ENCODE data around the gene NR1H4.

Gene NR1H4

GRCh38 chr12:100433701-100434100, 40.0 kb upstream of the NR1H4 start:
- no peak overlapping the region for H2BK15ac ChIP-seq (ENCODE audit: low read depth, poor library complexity, severe bottlenecking)
- no peak overlapping the region for H3K14ac ChIP-seq (ENCODE audit: low read length in 2 of 2)
- H2BK120ac ChIP-seq (ENCODE audit: low read depth, low read length), result no peak overlapping the region
- no peak overlapping the region for H4K8ac ChIP-seq (ENCODE audit: low read length)
- no peak overlapping the region for H3K27ac ChIP-seq (ENCODE audit: low read length, poor library complexity, severe bottlenecking)
- H2BK5ac ChIP-seq (ENCODE audit: low read depth, low read length, poor library complexity, severe bottlenecking), result no peak overlapping the region
- no peaks in the 10 kb centered on the region for H3K9me3 ChIP-seq (ENCODE audit: control insufficient read depth, low read length)
- no peak overlapping the region for H3K23ac ChIP-seq (ENCODE audit: low read length in 2 of 2)
- H3K79me1 ChIP-seq (replicated peaks; ENCODE audit: low read length, poor library complexity, severe bottlenecking), result no peaks in the 10 kb centered on the region
- H3K18ac ChIP-seq (ENCODE audit: low read depth in 1 of 2, low read length in 2 of 2), result no peak overlapping the region
- H3K4me3 ChIP-seq (ENCODE audit: insufficient read depth in 1 of 2, low read depth in 1 of 2, low read length in 2 of 2), result no peak overlapping the region
- no peaks in the 10 kb centered on the region for H3K4me1 ChIP-seq (ENCODE audit: control insufficient read depth, insufficient read depth, low read depth, low read length)
- DNase-seq, result no peak
- H2BK12ac ChIP-seq (ENCODE audit: low read length in 2 of 2), result no peak overlapping the region
- H3K4me2 ChIP-seq (ENCODE audit: low read length, poor library complexity, severe bottlenecking), result no peak overlapping the region
- no peak overlapping the region for H3K9ac ChIP-seq (ENCODE audit: low read length)
- no peaks in the 10 kb centered on the region for H3K27me3 ChIP-seq (ENCODE audit: control insufficient read depth in 1 of 2, insufficient read depth in 1 of 2, low read length in 2 of 2)
- WGBS, result 63% methylated on average over 2 of the region's 2 CpGs
- no peak overlapping the region for H2AFZ ChIP-seq (ENCODE audit: low read depth, low read length)
- H4K91ac ChIP-seq (ENCODE audit: low read length), result no peak overlapping the region
- no peak overlapping the region for H3K4ac ChIP-seq (ENCODE audit: low read depth in 1 of 2, low read length in 2 of 2)
- H2AK5ac ChIP-seq (ENCODE audit: low read length, severe bottlenecking), result no peak overlapping the region
- no peaks in the 10 kb centered on the region for H3K36me3 ChIP-seq (ENCODE audit: control insufficient read depth in 1 of 2, insufficient read depth in 2 of 2, low read depth in 1 of 2, low read length in 2 of 2)

- H2AK5ac ChIP-seq (ENCODE audit: low read length, severe bottlenecking), result no peak overlapping the region
- no peaks in the 10 kb centered on the region for H3K27me3 ChIP-seq (ENCODE audit: control insufficient read depth in 1 of 2, insufficient read depth in 1 of 2, low read length in 2 of 2)
- DNase-seq, result no peak
- no peak overlapping the region for H3K4me2 ChIP-seq (ENCODE audit: low read length, poor library complexity, severe bottlenecking)
- H2AFZ ChIP-seq (ENCODE audit: low read depth, low read length), result no peak overlapping the region
- H3K27ac ChIP-seq (ENCODE audit: low read length, poor library complexity, severe bottlenecking), result no peak overlapping the region
- H2BK12ac ChIP-seq (ENCODE audit: low read length in 2 of 2), result no peak overlapping the region
- no peaks in the 10 kb centered on the region for H3K36me3 ChIP-seq (ENCODE audit: control insufficient read depth in 1 of 2, insufficient read depth in 2 of 2, low read depth in 1 of 2, low read length in 2 of 2)
- no peak overlapping the region for H4K91ac ChIP-seq (ENCODE audit: low read length)
- H3K14ac ChIP-seq (ENCODE audit: low read length in 2 of 2), result no peak overlapping the region
- no peaks in the 10 kb centered on the region for H3K79me1 ChIP-seq (replicated peaks; ENCODE audit: low read length, poor library complexity, severe bottlenecking)
- H3K4me3 ChIP-seq (ENCODE audit: insufficient read depth in 1 of 2, low read depth in 1 of 2, low read length in 2 of 2), result no peak overlapping the region
- no peak overlapping the region for H2BK15ac ChIP-seq (ENCODE audit: low read depth, poor library complexity, severe bottlenecking)
- no peak overlapping the region for H2BK5ac ChIP-seq (ENCODE audit: low read depth, low read length, poor library complexity, severe bottlenecking)
- H4K8ac ChIP-seq (ENCODE audit: low read length), result no peak overlapping the region
- H3K9me3 ChIP-seq (ENCODE audit: control insufficient read depth, low read length), result no peaks in the 10 kb centered on the region
- H2BK120ac ChIP-seq (ENCODE audit: low read depth, low read length), result no peak overlapping the region
- no peak overlapping the region for H3K4ac ChIP-seq (ENCODE audit: low read depth in 1 of 2, low read length in 2 of 2)
- H3K4me1 ChIP-seq (ENCODE audit: control insufficient read depth, insufficient read depth, low read depth, low read length), result no peaks in the 10 kb centered on the region
- H3K18ac ChIP-seq (ENCODE audit: low read depth in 1 of 2, low read length in 2 of 2), result no peak overlapping the region
- no peak overlapping the region for H3K23ac ChIP-seq (ENCODE audit: low read length in 2 of 2)
- H3K9ac ChIP-seq (ENCODE audit: low read length), result no peak overlapping the region
These were observed 39.5 kb upstream of the NR1H4 start for GRCh38 chr12:100434177-100434576.

DNA sequence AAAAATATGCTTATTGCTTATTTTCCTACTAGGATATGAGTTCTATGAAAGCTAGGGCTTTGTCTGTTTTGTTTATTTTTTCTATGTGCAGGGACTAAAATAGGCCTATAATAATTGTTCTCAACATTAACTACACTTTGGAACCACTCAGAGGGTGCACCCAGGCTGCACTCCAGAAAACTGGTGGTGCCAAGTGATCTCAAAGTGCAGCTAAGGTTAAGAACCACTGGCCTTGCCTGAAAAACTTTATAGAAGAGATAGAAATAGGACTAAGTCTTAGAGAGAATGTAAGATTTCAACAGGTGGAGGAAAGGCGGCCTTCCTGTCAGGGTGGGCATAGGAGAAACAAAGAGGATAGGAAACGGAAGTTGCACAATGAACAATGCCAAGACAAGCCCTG, 37.7 kb upstream of the NR1H4 start:
- WGBS, result 55% methylated on average over 2 of the region's 2 CpGs

DNA sequence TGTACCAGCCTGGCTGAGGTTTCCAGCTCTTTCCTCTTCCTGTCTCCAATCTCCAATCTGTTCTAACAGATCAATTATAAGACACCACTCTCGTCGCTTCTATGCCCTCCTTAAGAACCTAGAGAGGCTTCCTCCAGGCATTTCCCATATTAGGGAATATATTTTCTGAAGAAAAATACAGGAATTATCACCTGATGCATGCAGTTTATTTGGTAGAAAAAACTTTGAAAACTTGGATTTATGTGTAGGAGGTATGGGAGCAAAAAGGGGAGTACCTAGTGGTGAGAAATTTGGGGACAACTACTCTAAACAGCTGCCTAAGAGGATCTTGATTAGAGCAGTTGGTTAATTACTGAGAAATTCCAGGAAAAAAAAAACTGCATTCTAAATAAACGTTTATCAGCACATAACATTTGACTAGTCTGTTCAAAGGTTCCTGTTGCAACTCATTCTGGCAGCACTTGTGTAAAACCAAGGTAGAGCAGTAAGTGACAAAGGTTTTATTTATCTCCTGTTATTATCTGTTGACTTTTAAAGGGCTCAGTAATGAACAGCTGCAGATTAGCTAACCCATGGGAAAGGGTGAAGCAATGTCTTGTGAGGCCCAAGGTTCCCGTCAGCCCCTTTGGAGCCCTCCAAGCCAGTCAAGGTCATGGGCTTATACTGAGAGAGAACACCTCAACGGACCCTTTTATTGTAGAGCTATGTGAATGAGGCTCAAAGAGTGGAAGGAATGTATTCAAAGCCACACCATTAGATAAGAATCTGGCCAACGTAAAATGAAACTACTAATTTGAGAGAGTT, 36.4 kb upstream of the NR1H4 start:
- 84% methylated on average over 1 of the region's 6 CpGs for WGBS
- no peak overlapping the region for H2BK120ac ChIP-seq (ENCODE audit: low read depth, low read length)

More for the DNA sequence above, 37.7 kb upstream of the NR1H4 start:
- Histone ChIP-seq H3K14ac (ENCODE audit: low read length in 2 of 2) (no peak overlapping the region), H2BK120ac (ENCODE audit: low read depth, low read length) (no peak overlapping the region), H4K91ac (ENCODE audit: low read length) (no peak overlapping the region), H3K79me1 (replicated peaks; ENCODE audit: low read length, poor library complexity, severe bottlenecking) (no peaks in the 10 kb centered on the region), H3K27ac (ENCODE audit: low read length, poor library complexity, severe bottlenecking) (no peak overlapping the region), H2BK12ac (ENCODE audit: low read length in 2 of 2) (no peak overlapping the region), H4K8ac (ENCODE audit: low read length) (no peak overlapping the region), H2BK5ac (ENCODE audit: low read depth, low read length, poor library complexity, severe bottlenecking) (no peak overlapping the region), H2BK15ac (ENCODE audit: low read depth, poor library complexity, severe bottlenecking) (no peak overlapping the region), H3K23ac (ENCODE audit: low read length in 2 of 2) (no peak overlapping the region), H3K9me3 (ENCODE audit: control insufficient read depth, low read length) (no peaks in the 10 kb centered on the region), H3K36me3 (ENCODE audit: control insufficient read depth in 1 of 2, insufficient read depth in 2 of 2, low read depth in 1 of 2, low read length in 2 of 2) (no peaks in the 10 kb centered on the region), H3K27me3 (ENCODE audit: control insufficient read depth in 1 of 2, insufficient read depth in 1 of 2, low read length in 2 of 2) (peaks cover 0 to 8% of the 10 kb centered on the region in 2 experiments), H3K9ac (ENCODE audit: low read length) (no peak overlapping the region), H3K4me1 (ENCODE audit: control insufficient read depth, insufficient read depth, low read depth, low read length) (no peaks in the 10 kb centered on the region), H2AK5ac (ENCODE audit: low read length, severe bottlenecking) (no peak overlapping the region), H3K4ac (ENCODE audit: low read depth in 1 of 2, low read length in 2 of 2) (no peak overlapping the region), H3K4me3 (ENCODE audit: insufficient read depth in 1 of 2, low read depth in 1 of 2, low read length in 2 of 2) (no peak overlapping the region), H2AFZ (ENCODE audit: low read depth, low read length) (no peak overlapping the region), H3K4me2 (ENCODE audit: low read length, poor library complexity, severe bottlenecking) (no peak overlapping the region), H3K18ac (ENCODE audit: low read depth in 1 of 2, low read length in 2 of 2) (no peak overlapping the region)
- no peak for DNase-seq

More for the DNA sequence above, 36.4 kb upstream of the NR1H4 start:
- Histone ChIP-seq H3K14ac (ENCODE audit: low read length in 2 of 2) (no peak overlapping the region), H3K4ac (ENCODE audit: low read depth in 1 of 2, low read length in 2 of 2) (no peak overlapping the region), H3K4me2 (ENCODE audit: low read length, poor library complexity, severe bottlenecking) (no peak overlapping the region), H3K18ac (ENCODE audit: low read depth in 1 of 2, low read length in 2 of 2) (no peak overlapping the region), H3K79me1 (replicated peaks; ENCODE audit: low read length, poor library complexity, severe bottlenecking) (no peaks in the 10 kb centered on the region), H3K4me1 (ENCODE audit: control insufficient read depth, insufficient read depth, low read depth, low read length) (no peaks in the 10 kb centered on the region), H2BK12ac (ENCODE audit: low read length in 2 of 2) (no peak overlapping the region), H3K27me3 (ENCODE audit: control insufficient read depth in 1 of 2, insufficient read depth in 1 of 2, low read length in 2 of 2) (peaks cover 0 to 10% of the 10 kb centered on the region in 2 experiments), H4K91ac (ENCODE audit: low read length) (no peak overlapping the region), H3K4me3 (ENCODE audit: insufficient read depth in 1 of 2, low read depth in 1 of 2, low read length in 2 of 2) (no peak overlapping the region), H3K27ac (ENCODE audit: low read length, poor library complexity, severe bottlenecking) (no peak overlapping the region), H2BK5ac (ENCODE audit: low read depth, low read length, poor library complexity, severe bottlenecking) (no peak overlapping the region), H2AFZ (ENCODE audit: low read depth, low read length) (no peak overlapping the region), H2BK15ac (ENCODE audit: low read depth, poor library complexity, severe bottlenecking) (no peak overlapping the region), H2AK5ac (ENCODE audit: low read length, severe bottlenecking) (no peak overlapping the region), H4K8ac (ENCODE audit: low read length) (no peak overlapping the region), H3K9ac (ENCODE audit: low read length) (no peak overlapping the region), H3K36me3 (ENCODE audit: control insufficient read depth in 1 of 2, insufficient read depth in 2 of 2, low read depth in 1 of 2, low read length in 2 of 2) (no peaks in the 10 kb centered on the region), H3K9me3 (ENCODE audit: control insufficient read depth, low read length) (no peaks in the 10 kb centered on the region), H3K23ac (ENCODE audit: low read length in 2 of 2) (no peak overlapping the region)
- no peak for DNase-seq

Data from mesenchymal stem cell (in vitro differentiated cells and primary cell).